Dendritic cell treated with granulocyte-macrophage colony-stimulating factor and Interleukin-4, amounts not matched to agents 40 ng/mL and 50 ng/mL, for 4 days (primary cell): Measurements from ENCODE around the gene ZMYND11.

ENCODE experiments used
- H3K27ac Mint-ChIP-seq: one replicate; pipeline ENCODE4 v1.8.0; 2022; ENCODE audit warnings: mild to moderate bottlenecking, mixed read lengths
- H3K27me3 Mint-ChIP-seq: one replicate; pipeline ENCODE4 v1.8.0; 2022; ENCODE audit warnings: mild to moderate bottlenecking, mixed read lengths
- H3K36me3 Mint-ChIP-seq: one replicate; pipeline ENCODE4 v1.8.0; 2022; ENCODE audit warnings: low read depth, mixed read lengths
- H3K4me1 Mint-ChIP-seq: one replicate; pipeline ENCODE4 v1.8.0; 2022; ENCODE audit warnings: low read depth, mixed read lengths
- H3K4me3 Mint-ChIP-seq: one replicate; pipeline ENCODE4 v1.8.0; 2022; ENCODE audit warnings: mild to moderate bottlenecking, moderate library complexity, mixed read lengths
- H3K9me3 Mint-ChIP-seq: one replicate; pipeline ENCODE4 v1.8.0; 2022; ENCODE audit warnings: mixed read lengths
- intact Hi-C: fragments of 100-400 bp; cut with micrococcal nuclease; formaldehyde crosslinking; loops from one replicate; pipeline ENCODE4 v1.15.0; 2022

ZMYND11 gene

DNA sequence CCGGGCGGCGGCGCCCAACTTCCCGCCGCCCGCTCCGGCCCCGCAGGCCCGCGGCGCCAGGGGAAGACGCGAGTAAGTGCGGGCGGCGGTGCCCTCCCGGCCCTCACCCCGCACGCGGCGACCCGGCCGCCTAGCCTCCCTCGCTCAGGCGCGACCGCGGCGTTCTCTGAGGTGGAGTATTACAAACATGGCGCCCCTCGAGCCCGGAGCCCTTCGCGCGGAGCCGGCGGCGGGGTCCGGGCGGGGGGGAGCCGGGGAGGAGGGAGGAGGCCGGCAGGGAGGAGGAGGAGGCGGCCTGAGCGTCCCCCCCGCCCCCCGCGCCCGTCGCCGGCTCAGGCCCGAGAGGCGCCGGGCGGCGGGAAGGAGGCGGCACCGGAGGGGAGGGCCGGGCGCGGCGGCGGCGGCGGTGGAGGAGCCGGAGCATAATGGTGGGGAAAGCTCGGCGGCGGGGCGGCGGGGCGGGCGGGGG lies at the start of gene ZMYND11:
ZMYND11 (plus strand) TSS at position 324 of the 469 bp plus-strand sequence. CDS start 44,558 bp downstream, outside the sequence.
- intact Hi-C loops, result no loop called here
- H3K9me3 Mint-ChIP-seq, result no peaks in the 10 kb centered on the region
- H3K4me3 Mint-ChIP-seq, result peak within 1 kb of the TSS; percentile 74
- peaks cover 43% of the 10 kb centered on the region for H3K27me3 Mint-ChIP-seq
- peaks cover 19% of the 10 kb centered on the region for H3K4me1 Mint-ChIP-seq
- H3K27ac Mint-ChIP-seq, result peak within 1 kb of the TSS; percentile 61
- H3K36me3 Mint-ChIP-seq, result no peaks in the 10 kb centered on the region

DNA sequence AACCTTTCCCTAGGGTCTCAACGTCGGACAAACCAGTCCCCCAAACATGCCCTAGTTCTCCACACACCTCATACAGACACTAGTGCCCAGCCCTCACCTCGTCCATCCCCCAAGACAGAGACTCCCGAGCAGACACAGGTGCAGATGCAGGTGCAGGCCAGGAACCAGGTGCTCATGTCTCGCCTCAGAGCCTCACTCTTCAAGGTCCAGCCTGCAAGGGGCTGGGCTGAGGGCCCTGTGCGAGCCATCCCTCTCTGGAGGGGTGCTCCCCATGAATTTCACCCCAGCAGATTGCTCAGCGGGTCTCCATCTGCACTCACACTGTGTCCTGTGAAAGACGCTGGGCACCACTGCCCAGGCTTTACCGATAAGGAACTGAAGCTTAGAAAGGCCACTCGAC lies 49.2 kb upstream of the ZMYND11 start:
- no peaks in the 10 kb centered on the region for H3K4me1 Mint-ChIP-seq
- intact Hi-C loops, result no loop called here
- no peaks in the 10 kb centered on the region for H3K9me3 Mint-ChIP-seq
- H3K4me3 Mint-ChIP-seq, result no peak overlapping the region
- H3K27ac Mint-ChIP-seq, result no peak overlapping the region
- H3K36me3 Mint-ChIP-seq, result no peaks in the 10 kb centered on the region
- peaks cover 8% of the 10 kb centered on the region for H3K27me3 Mint-ChIP-seq

DNA sequence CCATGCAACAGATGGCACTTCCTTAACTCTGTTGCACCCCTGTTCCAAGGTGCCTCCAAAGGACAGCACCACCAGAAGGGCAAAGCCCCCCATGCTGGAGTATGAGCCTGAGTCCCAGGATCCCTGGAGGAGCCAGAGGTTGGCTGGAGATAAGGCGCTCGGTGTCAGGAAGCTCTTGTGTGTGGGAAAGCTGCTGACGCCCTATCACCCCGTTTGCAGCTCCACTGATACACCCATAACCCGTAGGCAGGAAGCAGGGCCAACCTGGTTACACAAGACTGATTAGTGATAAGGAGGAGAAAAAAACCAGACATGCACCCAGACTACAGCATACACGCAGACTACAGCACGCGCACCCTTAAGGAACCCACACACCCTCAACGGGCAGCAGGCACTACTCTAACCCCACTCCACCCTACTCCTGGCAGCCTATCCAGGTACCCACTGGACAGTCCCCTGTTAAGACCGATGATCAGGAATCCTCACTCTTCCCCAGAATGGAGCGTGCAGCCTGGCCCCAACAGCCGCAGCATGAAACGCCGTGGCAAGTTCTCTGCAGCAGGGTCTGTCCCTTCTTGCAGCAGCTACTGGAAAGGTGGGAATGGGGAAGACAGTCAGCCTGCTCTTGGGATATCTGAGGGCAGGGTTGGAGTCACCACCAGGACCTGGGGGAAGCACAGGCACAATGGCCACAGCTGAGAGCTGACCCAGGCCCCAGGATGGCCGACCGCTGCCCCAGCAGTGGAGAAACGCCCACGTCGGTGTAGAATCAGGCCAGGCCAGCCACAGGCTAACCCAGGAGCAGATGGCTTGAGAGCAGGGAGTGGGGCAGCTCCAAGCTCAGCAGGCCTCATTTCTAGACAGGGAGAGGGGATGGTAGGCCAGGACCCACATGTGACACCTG lies 47.8 kb upstream of the ZMYND11 start:
- no peak overlapping the region for H3K27ac Mint-ChIP-seq
- no peaks in the 10 kb centered on the region for H3K9me3 Mint-ChIP-seq
- no peak overlapping the region for H3K4me3 Mint-ChIP-seq
- peaks cover 8% of the 10 kb centered on the region for H3K27me3 Mint-ChIP-seq
- no peaks in the 10 kb centered on the region for H3K36me3 Mint-ChIP-seq
- intact Hi-C loops, result no loop called here
- no peaks in the 10 kb centered on the region for H3K4me1 Mint-ChIP-seq

DNA sequence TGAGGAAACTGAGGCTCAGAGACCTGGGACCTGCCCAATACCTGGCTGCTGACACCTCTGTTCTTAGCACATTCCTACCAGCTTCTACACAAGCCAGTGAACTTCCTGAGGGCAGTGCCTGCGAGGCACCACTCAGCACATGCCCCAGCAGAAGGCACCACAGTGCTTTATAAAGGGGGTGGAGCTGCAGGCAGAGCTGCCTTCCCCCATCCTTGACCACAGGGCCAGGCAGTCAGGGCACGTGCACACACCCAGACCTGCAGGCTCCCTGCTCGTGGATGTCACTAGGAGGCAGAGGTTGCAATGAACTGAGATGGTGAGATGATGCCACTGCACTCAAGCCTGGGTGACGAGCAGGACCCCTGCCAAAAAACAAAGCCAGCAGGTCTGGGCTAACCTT lies 47.0 kb upstream of the ZMYND11 start:
- Mint-ChIP-seq H3K4me3 (no peak overlapping the region), H3K27me3 (peaks cover 8% of the 10 kb centered on the region)
- intact Hi-C loops, result no loop called here

DNA sequence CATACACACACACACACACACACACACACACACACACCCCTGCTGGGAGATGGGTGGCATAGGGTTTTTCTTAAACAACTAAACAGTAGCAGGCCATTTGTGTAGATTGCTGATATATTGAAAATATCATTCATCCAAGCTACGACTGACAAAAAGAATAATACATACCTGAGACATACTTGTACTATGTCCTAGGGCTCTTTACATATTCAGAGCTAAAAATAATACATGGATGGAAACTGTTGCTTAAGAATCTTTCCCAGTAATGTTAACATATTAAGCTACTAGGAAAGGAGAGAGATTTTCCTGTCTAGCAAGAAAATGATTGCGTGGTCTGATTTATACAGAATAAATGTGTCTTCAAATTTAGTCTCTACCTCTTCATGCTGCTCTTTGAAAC lies 46.0 kb upstream of the ZMYND11 start:
- intact Hi-C loops, result no loop called here

More for the DNA sequence above, 47.0 kb upstream of the ZMYND11 start:
- no peaks in the 10 kb centered on the region for H3K9me3 Mint-ChIP-seq
- H3K36me3 Mint-ChIP-seq, result no peaks in the 10 kb centered on the region
- H3K4me1 Mint-ChIP-seq, result no peaks in the 10 kb centered on the region
- no peak overlapping the region for H3K27ac Mint-ChIP-seq

DNA sequence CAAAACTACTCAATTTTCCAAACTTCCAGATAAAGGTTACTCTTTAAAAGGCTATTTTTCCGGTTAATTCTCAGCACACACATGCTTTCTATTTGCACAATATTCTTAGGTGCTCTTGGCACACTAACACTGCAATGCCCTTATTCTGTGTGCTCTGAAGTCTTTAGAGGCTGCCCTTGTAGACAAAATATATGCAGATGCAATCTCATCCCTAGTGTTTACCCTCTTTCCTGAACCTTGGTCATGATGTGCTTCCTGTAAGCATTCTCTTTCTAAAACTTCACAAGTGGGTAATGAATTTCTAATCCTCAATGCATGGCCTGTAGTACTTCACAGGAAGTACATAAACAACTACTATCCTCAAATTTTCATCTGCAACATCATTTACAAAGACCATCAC lies 45.1 kb upstream of the ZMYND11 start:
- no peaks in the 10 kb centered on the region for H3K36me3 Mint-ChIP-seq
- H3K9me3 Mint-ChIP-seq, result peaks cover 11% of the 10 kb centered on the region
- H3K27ac Mint-ChIP-seq, result no peak overlapping the region
- peaks cover 8% of the 10 kb centered on the region for H3K27me3 Mint-ChIP-seq
- intact Hi-C loops, result no loop called here
- no peak overlapping the region for H3K4me3 Mint-ChIP-seq
- no peaks in the 10 kb centered on the region for H3K4me1 Mint-ChIP-seq

More for the DNA sequence above, 46.0 kb upstream of the ZMYND11 start:
- H3K4me1 Mint-ChIP-seq, result no peaks in the 10 kb centered on the region
- H3K9me3 Mint-ChIP-seq, result peaks cover 1% of the 10 kb centered on the region
- H3K27ac Mint-ChIP-seq, result no peak overlapping the region
- peaks cover 8% of the 10 kb centered on the region for H3K27me3 Mint-ChIP-seq
- H3K4me3 Mint-ChIP-seq, result no peak overlapping the region
- H3K36me3 Mint-ChIP-seq, result no peaks in the 10 kb centered on the region

DNA sequence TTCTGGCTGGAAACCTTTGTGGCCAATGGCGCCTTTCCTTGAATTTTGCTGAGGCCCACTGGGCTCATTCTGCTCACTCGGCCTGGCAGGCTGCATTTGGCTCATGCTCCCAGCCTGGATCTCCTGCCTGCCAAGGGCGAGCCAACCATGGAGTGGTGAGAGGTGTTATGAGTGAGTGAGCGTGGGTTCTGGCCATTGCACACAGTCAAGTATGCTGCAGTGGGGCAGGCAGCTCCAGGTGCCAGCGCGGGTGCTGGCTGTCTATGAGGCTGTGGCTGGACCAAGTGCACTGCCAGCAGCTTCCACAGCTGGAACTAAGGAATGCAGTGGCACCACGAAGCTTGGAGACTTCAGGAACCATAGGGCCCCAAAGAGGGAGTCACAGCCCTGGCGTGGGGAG lies 43.9 kb upstream of the ZMYND11 start:
- H3K27me3 Mint-ChIP-seq, result peaks cover 5% of the 10 kb centered on the region
- peaks cover 16% of the 10 kb centered on the region for H3K9me3 Mint-ChIP-seq
- no peak overlapping the region for H3K4me3 Mint-ChIP-seq
- no peak overlapping the region for H3K27ac Mint-ChIP-seq
- H3K4me1 Mint-ChIP-seq, result no peaks in the 10 kb centered on the region
- H3K36me3 Mint-ChIP-seq, result no peaks in the 10 kb centered on the region
- intact Hi-C loops, result no loop called here

DNA sequence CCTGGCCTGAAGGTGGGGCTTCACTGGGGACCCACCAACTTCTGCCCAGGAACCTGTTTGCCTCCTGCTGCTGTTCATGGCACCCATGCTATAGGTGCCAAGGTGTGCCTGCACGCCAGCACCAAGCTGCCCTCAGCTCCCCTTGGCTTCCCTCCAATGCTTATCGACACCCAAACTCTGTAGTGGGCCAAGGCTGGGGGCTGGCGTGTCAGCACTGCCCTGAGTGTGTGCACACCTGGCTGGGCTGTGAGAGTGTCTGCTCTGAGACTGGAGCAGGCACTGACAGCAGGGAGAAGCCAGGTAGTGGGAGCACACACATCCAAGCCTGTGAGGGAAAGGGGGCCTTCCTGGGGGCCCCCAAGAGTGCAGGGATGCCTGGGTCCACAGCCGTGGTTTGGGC lies 43.1 kb upstream of the ZMYND11 start:
- Mint-ChIP-seq H3K36me3 (no peaks in the 10 kb centered on the region), H3K27ac (no peak overlapping the region), H3K9me3 (peaks cover 24% of the 10 kb centered on the region), H3K27me3 (peaks cover 5% of the 10 kb centered on the region), H3K4me1 (no peaks in the 10 kb centered on the region), H3K4me3 (no peak overlapping the region)
- intact Hi-C loops, result no loop called here

DNA sequence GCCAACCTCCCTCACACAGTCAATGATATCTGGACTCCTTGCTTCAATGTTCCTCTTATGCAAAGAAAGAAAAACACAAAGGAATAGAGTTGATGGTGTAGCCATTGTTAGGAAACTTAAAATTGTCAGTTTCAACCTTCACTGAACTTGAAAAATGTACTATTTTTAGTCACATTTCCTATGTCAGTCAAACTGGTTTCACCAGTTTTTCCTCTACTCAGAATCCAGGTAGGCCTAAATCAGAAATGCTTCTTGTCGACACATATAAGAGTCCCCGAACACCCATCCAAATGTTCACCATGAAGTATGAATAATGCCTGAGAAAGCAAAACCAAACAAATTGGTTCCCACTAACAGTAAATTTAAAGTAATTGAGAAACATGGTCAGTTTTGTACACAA lies 42.4 kb upstream of the ZMYND11 start:
- H3K36me3 Mint-ChIP-seq, result no peaks in the 10 kb centered on the region
- H3K4me3 Mint-ChIP-seq, result no peak overlapping the region
- no peaks in the 10 kb centered on the region for H3K4me1 Mint-ChIP-seq
- peaks cover 1% of the 10 kb centered on the region for H3K27me3 Mint-ChIP-seq
- H3K9me3 Mint-ChIP-seq, result peaks cover 31% of the 10 kb centered on the region
- intact Hi-C loops, result no loop called here
- no peak overlapping the region for H3K27ac Mint-ChIP-seq

DNA sequence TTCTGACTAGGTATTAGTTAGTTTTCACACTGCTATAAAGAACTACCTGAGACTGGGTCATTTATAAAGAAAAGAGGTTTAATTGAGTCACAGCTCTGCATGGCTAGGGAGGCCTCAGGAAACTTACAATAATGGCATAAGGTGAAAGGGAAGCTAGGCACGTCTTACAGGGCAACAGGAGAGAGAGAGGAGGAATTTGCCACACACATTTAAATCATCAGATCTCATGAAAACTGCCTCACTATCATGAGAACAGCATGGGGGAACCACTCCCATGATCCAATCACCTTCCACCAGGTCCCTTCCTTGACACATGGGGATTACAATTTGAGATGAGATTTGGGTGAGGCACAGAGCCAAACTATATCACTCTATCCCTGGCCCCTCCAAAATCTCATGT lies 40.6 kb upstream of the ZMYND11 start:
- Mint-ChIP-seq H3K36me3 (no peaks in the 10 kb centered on the region), H3K27me3 (peaks cover 1% of the 10 kb centered on the region), H3K4me1 (no peaks in the 10 kb centered on the region), H3K27ac (no peak overlapping the region), H3K4me3 (no peak overlapping the region), H3K9me3 (peaks cover 46% of the 10 kb centered on the region)
- intact Hi-C loops, result no loop called here

DNA sequence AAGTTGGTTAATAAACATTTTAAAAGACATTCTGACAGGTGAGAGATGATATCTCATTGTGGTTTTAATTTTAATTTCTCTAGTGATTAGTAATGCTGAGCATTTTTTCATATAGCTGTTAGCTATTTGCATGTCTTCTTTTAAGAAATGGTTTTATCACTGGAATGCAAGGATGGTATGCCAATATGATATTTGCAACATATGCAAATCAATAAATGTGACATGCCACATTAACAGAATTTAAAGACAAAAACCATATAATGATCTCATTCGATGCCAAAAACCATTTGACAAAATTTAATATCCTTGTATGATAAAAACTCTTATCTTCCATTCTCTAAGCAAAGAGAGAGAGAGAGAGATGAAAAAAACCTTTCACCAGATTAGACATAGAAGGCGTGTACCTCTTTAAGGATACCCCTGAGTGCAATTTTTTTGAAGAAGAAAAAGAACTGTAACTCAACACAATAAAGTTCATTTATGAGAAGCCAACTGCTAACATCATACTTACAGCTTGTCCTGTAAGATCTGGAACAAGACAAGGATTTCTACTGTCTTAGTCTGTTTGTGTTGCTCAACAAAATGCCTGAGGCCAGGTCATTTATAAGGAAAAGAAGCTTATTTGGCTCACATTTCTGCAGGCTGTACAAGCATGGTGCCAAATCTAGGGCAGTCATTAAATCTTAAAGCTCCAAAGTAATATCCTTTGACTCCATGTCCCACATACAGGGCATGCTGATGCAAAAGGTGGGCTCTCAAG lies 39.7 kb upstream of the ZMYND11 start:
- H3K27me3 Mint-ChIP-seq, result peaks cover 1% of the 10 kb centered on the region
- no peak overlapping the region for H3K4me3 Mint-ChIP-seq
- H3K4me1 Mint-ChIP-seq, result no peaks in the 10 kb centered on the region
- no peak overlapping the region for H3K27ac Mint-ChIP-seq
- intact Hi-C loops, result no loop called here
- H3K9me3 Mint-ChIP-seq, result peaks cover 46% of the 10 kb centered on the region
- H3K36me3 Mint-ChIP-seq, result no peaks in the 10 kb centered on the region

DNA sequence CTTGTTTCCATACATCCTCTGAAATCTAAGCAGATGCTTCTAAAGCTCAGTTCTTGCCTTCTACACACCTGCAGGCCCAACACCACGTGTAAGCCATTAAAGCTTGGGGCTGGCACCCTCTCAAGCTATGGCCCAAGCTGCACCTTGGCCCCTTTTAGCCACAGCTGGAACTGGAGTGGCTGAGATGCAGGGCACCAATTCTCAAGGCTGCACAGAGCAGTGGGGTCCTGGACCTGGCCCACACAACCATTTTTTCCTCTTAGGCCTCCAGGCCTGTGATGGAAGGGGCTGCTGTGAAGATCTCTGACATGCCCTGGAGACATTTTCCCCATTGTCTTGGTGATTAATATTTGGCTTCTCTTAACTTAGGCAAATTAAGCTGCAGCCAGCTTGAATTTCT lies 38.8 kb upstream of the ZMYND11 start:
- peaks cover 1% of the 10 kb centered on the region for H3K27me3 Mint-ChIP-seq
- H3K9me3 Mint-ChIP-seq, result peaks cover 46% of the 10 kb centered on the region
- intact Hi-C loops, result no loop called here
- no peaks in the 10 kb centered on the region for H3K4me1 Mint-ChIP-seq
- no peak overlapping the region for H3K4me3 Mint-ChIP-seq
- no peaks in the 10 kb centered on the region for H3K36me3 Mint-ChIP-seq
- no peak overlapping the region for H3K27ac Mint-ChIP-seq

DNA sequence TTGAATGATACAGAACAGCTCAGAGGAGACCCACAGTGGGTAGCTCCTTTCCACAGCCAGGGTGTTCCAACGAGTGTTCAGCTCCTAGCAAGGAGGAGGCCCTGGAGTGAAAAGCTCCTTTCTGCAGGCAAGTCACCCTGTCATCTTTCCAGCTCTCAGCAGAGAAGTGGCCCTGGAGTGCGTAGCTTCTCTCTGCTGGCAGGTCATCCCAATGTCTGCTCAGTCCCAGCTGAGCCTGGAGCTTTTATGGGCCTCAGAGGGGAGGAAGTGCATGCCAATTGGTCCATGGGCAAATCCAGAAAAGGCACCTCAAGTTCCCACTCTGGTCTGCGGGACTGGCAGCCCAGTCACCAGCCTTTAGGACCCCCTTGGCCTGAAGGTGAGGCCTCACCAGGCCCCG lies 30.8 kb upstream of the ZMYND11 start:
- no peak overlapping the region for H3K27ac Mint-ChIP-seq
- intact Hi-C loops, result no loop called here
- H3K4me3 Mint-ChIP-seq, result no peak overlapping the region
- H3K36me3 Mint-ChIP-seq, result no peaks in the 10 kb centered on the region
- H3K4me1 Mint-ChIP-seq, result peaks cover 8% of the 10 kb centered on the region
- H3K27me3 Mint-ChIP-seq, result peaks cover 2% of the 10 kb centered on the region
- H3K9me3 Mint-ChIP-seq, result no peaks in the 10 kb centered on the region

DNA sequence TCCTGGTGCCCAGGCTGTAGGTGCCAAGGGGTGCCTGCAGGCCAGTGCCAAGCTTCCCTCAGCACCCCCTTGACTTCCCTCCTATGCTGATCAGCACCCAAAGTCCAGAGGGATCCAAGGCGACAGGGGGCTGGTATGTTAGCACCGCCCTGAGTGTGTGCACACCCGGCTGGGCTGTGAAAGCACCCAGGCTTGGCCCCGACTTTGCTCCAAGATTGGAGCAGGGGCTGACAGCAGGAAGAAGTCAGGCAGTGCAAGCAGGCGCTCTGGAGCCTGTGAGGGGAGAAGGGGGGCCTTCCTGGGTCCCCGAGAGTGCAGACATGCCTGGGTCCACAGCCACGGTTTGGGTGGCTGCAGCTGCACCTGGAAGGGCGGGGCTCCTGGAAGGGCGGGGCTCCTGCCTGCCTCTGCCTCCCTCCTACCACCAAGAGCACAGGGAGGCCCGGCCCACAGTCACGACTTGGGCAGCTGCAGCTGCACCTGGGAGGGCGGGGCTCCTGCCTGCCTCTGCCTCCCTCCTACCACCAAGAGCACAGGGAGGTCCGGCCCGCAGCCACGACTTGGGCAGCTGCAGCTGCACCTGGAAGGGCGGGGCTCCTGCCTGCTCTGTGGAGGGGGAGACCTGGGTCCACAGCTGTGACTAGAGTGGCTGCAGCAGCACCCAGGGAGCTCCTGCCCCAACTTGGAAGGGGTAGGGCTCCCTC lies 30.2 kb upstream of the ZMYND11 start:
- intact Hi-C loops, result no loop called here

More for the DNA sequence above, 30.2 kb upstream of the ZMYND11 start:
- no peaks in the 10 kb centered on the region for H3K9me3 Mint-ChIP-seq
- no peaks in the 10 kb centered on the region for H3K36me3 Mint-ChIP-seq
- H3K4me1 Mint-ChIP-seq, result peaks cover 8% of the 10 kb centered on the region
- H3K27me3 Mint-ChIP-seq, result peaks cover 2% of the 10 kb centered on the region
- H3K4me3 Mint-ChIP-seq, result no peak overlapping the region
- no peak overlapping the region for H3K27ac Mint-ChIP-seq
